Measurements from ENCODE around the gene NXF1. TPM values are rescaled to one million over a fixed set of nuclear protein-coding genes. Genes with fewer than 3 reads are reported as not detected.

The NXF1 gene
- total and polyA plus RNA-seq, 2 of the 13 experiments (the other 11 are each of a cell fraction or from before 2014, with no cell fraction given) = 30.4 to 30.9 TPM

DNA sequence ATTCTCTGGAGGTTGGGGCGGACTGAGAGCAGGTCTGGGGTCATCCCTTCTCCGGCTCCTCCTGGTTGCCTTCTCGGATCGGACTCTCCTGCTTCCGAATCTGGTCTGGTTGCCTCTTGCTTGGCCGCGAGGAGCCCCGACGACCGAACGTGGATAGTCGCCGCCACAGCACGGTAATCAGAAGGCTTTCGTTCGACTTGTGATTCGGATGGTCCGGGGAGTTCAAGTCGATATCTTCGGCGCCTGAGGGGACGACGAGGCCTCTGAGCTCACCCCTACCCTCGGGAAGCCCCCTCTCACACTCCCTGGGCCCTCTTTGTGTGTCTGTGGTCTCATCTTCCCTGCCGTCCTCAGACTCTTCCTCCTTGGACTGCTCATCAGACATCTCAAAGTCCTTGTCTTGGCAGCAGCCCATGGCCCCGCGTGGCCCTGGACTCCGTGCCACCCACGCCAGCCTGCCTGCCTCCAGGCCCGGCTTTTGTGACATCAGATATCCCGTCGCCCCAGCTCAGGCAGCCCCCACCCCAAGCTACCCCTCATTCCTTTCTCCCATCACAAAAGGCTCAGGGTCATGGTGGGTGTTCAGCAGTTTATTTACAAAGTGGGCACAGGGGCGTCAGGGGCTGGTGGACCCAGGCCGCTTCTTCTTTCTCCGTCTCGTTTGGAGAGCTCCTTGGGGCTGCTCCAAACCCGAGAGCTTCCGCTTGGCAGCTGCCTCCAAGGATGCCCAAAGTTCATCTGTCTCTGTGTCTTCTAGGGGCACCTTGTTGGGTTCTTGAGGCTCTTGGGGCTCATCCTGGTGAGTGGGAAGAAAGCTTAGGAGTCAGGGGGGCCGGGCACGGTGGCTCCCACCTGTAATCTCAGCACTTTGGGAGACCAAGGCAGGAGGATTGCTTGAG, 27.3 kb upstream of the NXF1 start, which contains the start of gene TEX54 (continued):
- TF ChIP-seq, protein P1, sequence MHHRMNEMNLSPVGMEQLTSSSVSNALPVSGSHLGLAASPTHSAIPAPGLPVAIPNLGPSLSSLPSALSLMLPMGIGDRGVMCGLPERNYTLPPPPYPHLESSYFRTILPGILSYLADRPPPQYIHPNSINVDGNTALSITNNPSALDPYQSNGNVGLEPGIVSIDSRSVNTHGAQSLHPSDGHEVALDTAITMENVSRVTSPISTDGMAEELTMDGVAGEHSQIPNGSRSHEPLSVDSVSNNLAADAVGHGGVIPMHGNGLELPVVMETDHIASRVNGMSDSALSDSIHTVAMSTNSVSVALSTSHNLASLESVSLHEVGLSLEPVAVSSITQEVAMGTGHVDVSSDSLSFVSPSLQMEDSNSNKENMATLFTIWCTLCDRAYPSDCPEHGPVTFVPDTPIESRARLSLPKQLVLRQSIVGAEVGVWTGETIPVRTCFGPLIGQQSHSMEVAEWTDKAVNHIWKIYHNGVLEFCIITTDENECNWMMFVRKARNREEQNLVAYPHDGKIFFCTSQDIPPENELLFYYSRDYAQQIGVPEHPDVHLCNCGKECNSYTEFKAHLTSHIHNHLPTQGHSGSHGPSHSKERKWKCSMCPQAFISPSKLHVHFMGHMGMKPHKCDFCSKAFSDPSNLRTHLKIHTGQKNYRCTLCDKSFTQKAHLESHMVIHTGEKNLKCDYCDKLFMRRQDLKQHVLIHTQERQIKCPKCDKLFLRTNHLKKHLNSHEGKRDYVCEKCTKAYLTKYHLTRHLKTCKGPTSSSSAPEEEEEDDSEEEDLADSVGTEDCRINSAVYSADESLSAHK (CRISPR knock-in tag; IDR thresholded peaks at IDR 0.05; ENCODE audit: borderline replicate concordance) = no peak
- TF ChIP-seq RXRB (CRISPR knock-in tag; IDR thresholded peaks at IDR 0.05; ENCODE audit: borderline replicate concordance) (0 out of 2 replicates have a peak, but pooled peaks have one; percentile 1), ZNF563 (CRISPR knock-in tag; IDR thresholded peaks at IDR 0.05) (no peak), ZNF232 (CRISPR knock-in tag; IDR thresholded peaks at IDR 0.05; ENCODE audit: borderline replicate concordance) (0 out of 2 replicates have a peak, but pooled peaks have one; percentile 37), NCOR1 (IDR thresholded peaks at IDR 0.05; ENCODE audit: borderline replicate concordance, low read length) (no peak), ZNF720 (CRISPR knock-in tag; IDR thresholded peaks at IDR 0.05) (no peak), STAT5B (CRISPR knock-in tag; IDR thresholded peaks at IDR 0.05) (no peak), CBX5 (CRISPR knock-in tag; IDR thresholded peaks at IDR 0.05; ENCODE audit: borderline replicate concordance) (no peak), ZNF383 (CRISPR knock-in tag; IDR thresholded peaks at IDR 0.05; ENCODE audit: borderline replicate concordance) (no peak), ZNF777 (CRISPR knock-in tag; IDR thresholded peaks at IDR 0.05) (peak; percentile 60; the same call in 1 of the 2 replicates), SAP130 (CRISPR knock-in tag; IDR thresholded peaks at IDR 0.05; ENCODE audit: low read depth) (0 out of 2 replicates have a peak, but pooled peaks have one; percentile 78), FOXP1 (IDR thresholded peaks at IDR 0.05) (no peak), FOXP1 (CRISPR knock-in tag; IDR thresholded peaks at IDR 0.05) (no peak), AGO2 (optimal IDR thresholded peaks at IDR 0.05; ENCODE audit: low read depth, low read length) (peak; percentile 91), NONO (IDR thresholded peaks at IDR 0.05) (no peak), NONO (CRISPR knock-in tag; conservative IDR thresholded peaks at IDR 0.05) (0 out of 2 replicates have a peak, but pooled peaks have one; percentile 23), ZNF34 (CRISPR knock-in tag; IDR thresholded peaks at IDR 0.05; ENCODE audit: borderline replicate concordance) (no peak), MBNL3 (CRISPR knock-in tag; conservative IDR thresholded peaks at IDR 0.05) (no peak)
- TF ChIP-seq, protein P2, sequence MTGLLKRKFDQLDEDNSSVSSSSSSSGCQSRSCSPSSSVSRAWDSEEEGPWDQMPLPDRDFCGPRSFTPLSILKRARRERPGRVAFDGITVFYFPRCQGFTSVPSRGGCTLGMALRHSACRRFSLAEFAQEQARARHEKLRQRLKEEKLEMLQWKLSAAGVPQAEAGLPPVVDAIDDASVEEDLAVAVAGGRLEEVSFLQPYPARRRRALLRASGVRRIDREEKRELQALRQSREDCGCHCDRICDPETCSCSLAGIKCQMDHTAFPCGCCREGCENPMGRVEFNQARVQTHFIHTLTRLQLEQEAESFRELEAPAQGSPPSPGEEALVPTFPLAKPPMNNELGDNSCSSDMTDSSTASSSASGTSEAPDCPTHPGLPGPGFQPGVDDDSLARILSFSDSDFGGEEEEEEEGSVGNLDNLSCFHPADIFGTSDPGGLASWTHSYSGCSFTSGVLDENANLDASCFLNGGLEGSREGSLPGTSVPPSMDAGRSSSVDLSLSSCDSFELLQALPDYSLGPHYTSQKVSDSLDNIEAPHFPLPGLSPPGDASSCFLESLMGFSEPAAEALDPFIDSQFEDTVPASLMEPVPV (CRISPR knock-in tag; IDR thresholded peaks at IDR 0.05) = 0 out of 2 replicates have a peak, but pooled peaks have one; percentile 58
- TF ChIP-seq, protein P3, sequence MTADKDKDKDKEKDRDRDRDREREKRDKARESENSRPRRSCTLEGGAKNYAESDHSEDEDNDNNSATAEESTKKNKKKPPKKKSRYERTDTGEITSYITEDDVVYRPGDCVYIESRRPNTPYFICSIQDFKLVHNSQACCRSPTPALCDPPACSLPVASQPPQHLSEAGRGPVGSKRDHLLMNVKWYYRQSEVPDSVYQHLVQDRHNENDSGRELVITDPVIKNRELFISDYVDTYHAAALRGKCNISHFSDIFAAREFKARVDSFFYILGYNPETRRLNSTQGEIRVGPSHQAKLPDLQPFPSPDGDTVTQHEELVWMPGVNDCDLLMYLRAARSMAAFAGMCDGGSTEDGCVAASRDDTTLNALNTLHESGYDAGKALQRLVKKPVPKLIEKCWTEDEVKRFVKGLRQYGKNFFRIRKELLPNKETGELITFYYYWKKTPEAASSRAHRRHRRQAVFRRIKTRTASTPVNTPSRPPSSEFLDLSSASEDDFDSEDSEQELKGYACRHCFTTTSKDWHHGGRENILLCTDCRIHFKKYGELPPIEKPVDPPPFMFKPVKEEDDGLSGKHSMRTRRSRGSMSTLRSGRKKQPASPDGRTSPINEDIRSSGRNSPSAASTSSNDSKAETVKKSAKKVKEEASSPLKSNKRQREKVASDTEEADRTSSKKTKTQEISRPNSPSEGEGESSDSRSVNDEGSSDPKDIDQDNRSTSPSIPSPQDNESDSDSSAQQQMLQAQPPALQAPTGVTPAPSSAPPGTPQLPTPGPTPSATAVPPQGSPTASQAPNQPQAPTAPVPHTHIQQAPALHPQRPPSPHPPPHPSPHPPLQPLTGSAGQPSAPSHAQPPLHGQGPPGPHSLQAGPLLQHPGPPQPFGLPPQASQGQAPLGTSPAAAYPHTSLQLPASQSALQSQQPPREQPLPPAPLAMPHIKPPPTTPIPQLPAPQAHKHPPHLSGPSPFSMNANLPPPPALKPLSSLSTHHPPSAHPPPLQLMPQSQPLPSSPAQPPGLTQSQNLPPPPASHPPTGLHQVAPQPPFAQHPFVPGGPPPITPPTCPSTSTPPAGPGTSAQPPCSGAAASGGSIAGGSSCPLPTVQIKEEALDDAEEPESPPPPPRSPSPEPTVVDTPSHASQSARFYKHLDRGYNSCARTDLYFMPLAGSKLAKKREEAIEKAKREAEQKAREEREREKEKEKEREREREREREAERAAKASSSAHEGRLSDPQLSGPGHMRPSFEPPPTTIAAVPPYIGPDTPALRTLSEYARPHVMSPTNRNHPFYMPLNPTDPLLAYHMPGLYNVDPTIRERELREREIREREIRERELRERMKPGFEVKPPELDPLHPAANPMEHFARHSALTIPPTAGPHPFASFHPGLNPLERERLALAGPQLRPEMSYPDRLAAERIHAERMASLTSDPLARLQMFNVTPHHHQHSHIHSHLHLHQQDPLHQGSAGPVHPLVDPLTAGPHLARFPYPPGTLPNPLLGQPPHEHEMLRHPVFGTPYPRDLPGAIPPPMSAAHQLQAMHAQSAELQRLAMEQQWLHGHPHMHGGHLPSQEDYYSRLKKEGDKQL (CRISPR knock-in tag; IDR thresholded peaks at IDR 0.05; ENCODE audit: low read depth) = no peak
